ENCODE measurements around the gene SNRNP70.
A peak's percentile ranks its signal among the peaks of the same experiment; 100 is the strongest.

Gene SNRNP70

DNA sequence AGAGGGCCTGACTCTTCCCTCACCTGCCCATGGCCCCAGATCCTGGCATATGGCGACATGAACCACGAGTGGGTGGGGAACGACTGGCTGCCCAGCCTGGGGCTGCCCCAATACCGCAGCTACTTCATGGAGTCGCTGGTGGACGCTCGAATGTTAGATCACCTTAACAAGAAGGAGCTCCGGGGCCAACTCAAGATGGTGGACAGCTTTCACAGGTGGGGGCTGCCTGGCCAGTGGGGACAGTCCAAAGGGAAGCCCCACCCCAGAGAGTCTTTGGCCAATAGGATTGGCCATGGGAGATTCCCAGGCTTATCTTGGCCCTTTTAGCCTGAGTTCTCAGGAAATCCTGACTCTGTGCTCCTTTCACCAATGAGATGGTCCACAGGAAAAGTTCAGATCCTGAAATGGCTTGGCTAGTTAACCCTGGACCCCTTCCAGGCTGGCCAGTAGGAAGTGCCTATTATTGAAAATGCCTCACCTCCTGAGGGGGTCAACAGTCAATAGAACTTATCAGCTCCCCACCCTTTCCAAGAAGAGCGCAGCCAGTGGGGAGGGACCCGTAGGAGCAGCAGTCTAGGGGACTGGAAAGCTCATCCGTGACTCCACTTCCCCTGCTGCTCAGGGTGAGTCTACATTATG lies 62.9 kb downstream of the SNRNP70 start:
- H3K9me3 ChIP-seq = peaks cover 4% of the 10 kb centered on the region
- H3K27ac ChIP-seq = no peak overlapping the region
- peaks cover 99% of the 10 kb centered on the region for H3K27me3 ChIP-seq
- no peaks in the 10 kb centered on the region for H3K36me3 ChIP-seq
- H3K4me1 ChIP-seq (ENCODE audit: control insufficient read depth in 1 of 2, insufficient read depth in 1 of 2, low read depth in 1 of 2, low read length in 1 of 2) = peaks cover 20 to 29% of the 10 kb centered on the region in 2 experiments
- TF ChIP-seq, protein P1, sequence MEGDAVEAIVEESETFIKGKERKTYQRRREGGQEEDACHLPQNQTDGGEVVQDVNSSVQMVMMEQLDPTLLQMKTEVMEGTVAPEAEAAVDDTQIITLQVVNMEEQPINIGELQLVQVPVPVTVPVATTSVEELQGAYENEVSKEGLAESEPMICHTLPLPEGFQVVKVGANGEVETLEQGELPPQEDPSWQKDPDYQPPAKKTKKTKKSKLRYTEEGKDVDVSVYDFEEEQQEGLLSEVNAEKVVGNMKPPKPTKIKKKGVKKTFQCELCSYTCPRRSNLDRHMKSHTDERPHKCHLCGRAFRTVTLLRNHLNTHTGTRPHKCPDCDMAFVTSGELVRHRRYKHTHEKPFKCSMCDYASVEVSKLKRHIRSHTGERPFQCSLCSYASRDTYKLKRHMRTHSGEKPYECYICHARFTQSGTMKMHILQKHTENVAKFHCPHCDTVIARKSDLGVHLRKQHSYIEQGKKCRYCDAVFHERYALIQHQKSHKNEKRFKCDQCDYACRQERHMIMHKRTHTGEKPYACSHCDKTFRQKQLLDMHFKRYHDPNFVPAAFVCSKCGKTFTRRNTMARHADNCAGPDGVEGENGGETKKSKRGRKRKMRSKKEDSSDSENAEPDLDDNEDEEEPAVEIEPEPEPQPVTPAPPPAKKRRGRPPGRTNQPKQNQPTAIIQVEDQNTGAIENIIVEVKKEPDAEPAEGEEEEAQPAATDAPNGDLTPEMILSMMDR (IDR thresholded peaks at IDR 0.05) = no peak
- no peak overlapping the region for H3K4me3 ChIP-seq (ENCODE audit: low read depth in 1 of 2, low read length in 1 of 2)

DNA sequence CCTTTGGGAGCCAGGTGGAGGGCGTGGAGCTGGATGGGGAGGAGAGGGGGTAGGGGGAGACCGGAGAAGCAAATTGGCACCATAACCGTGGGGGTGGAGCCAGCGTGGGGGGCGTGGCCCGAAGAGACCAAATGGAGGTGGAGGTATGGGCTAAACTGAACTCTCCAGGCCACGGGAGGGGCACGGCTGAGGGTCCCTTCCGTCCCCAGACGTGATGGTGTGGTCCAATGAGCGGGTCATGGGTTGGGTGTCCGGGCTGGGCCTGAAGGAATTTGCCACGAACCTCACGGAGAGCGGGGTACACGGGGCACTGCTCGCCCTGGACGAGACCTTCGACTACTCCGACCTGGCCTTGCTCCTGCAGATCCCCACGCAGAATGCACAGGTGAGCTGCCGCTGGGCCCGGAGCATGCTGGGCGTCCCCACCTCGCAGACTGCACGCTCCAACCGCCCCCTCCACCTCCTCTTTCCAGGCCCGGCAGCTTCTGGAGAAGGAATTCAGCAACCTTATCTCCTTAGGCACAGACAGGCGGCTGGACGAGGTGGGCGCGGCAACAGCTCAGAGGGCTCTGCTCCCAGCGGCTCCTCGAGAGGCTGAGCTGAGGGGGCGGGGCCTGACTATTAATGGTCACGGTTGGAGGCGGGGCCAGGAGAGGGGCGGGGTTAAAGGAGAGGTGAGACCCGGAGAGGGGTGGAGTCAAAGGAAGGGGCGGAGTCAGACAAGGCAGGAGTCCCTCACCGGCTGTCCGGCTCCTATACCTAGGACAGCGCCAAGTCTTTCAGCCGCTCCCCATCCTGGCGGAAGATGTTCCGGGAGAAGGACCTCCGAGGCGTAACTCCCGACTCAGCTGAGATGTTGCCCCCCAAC lies 63.8 kb downstream of the SNRNP70 start:
- Histone ChIP-seq H3K9me3 (peaks cover 4% of the 10 kb centered on the region), H3K36me3 (no peaks in the 10 kb centered on the region), H3K27ac (no peak overlapping the region)

GRCh38 chr19:49149652-49150105 lies 64.4 kb downstream of the SNRNP70 start:
- peaks cover 99% of the 10 kb centered on the region for H3K27me3 ChIP-seq
- TF ChIP-seq, protein P1 (IDR thresholded peaks at IDR 0.05) = no peak
- H3K9me3 ChIP-seq = peaks cover 4% of the 10 kb centered on the region
- H3K27ac ChIP-seq = no peak overlapping the region
- no peaks in the 10 kb centered on the region for H3K36me3 ChIP-seq
- H3K4me3 ChIP-seq (ENCODE audit: low read depth in 1 of 2, low read length in 1 of 2) = peak overlapping the region; percentile 46 to 60
- H3K4me1 ChIP-seq (ENCODE audit: control insufficient read depth in 1 of 2, insufficient read depth in 1 of 2, low read depth in 1 of 2, low read length in 1 of 2) = peaks cover 20 to 29% of the 10 kb centered on the region in 2 experiments

More for the DNA sequence above, 63.8 kb downstream of the SNRNP70 start:
- Histone ChIP-seq H3K4me3 (ENCODE audit: low read depth in 1 of 2, low read length in 1 of 2) (peak overlapping the region in 1 of 2 experiments; percentile 60), H3K4me1 (ENCODE audit: control insufficient read depth in 1 of 2, insufficient read depth in 1 of 2, low read depth in 1 of 2, low read length in 1 of 2) (peaks cover 20 to 29% of the 10 kb centered on the region in 2 experiments), H3K27me3 (peaks cover 99% of the 10 kb centered on the region)
- TF ChIP-seq, protein P1 (IDR thresholded peaks at IDR 0.05) = no peak

DNA sequence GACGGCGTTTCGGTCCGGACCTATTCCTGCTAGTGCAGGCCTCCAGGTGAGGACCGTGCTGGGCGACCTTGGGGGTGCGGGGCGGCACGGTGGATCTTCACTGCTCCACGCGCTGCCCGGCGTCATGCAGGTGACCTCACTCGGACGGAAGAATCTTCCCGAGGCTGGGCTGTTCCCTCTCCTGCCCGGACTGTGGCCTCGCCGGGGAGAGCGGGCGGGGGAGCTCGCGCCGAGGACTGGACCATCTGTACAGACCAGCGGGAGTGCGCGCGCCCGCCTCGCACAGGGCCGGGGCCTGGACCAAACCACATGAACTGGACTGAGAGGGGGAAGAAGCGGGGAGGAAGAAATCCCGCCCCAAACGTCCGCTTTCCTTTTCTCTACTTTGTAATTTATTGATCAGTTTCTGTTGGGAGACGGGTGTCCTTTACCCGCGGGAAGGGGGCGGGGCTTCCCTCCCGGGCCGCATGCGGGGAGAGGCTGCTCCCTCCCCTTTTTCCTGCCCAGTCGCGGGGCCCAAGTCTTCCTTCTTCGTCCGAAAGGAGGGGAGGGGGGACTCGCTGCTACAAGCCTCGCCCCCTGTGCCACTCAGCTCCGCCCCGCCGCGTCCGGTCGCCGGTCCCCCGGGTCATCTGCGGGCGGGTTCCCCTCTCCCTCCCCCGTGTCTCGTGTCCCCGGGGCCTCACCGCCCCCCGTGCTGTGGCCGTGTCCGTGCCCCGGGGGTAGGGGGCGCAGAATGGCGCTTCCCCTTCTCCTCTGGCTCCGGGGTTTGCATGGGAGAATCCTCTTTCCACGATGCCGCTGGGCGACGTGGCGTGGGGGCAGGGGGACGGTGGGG lies 65.1 kb downstream of the SNRNP70 start:
- H3K27ac ChIP-seq = no peak overlapping the region
- H3K4me1 ChIP-seq (ENCODE audit: control insufficient read depth in 1 of 2, insufficient read depth in 1 of 2, low read depth in 1 of 2, low read length in 1 of 2) = peaks cover 20 to 29% of the 10 kb centered on the region in 2 experiments
- H3K36me3 ChIP-seq = no peaks in the 10 kb centered on the region
- peaks cover 4% of the 10 kb centered on the region for H3K9me3 ChIP-seq
- TF ChIP-seq, protein P1 (IDR thresholded peaks at IDR 0.05) = no peak
- H3K4me3 ChIP-seq (ENCODE audit: low read depth in 1 of 2, low read length in 1 of 2) = peak overlapping the region; percentile 46 to 60
- H3K27me3 ChIP-seq = peaks cover 100% of the 10 kb centered on the region

DNA sequence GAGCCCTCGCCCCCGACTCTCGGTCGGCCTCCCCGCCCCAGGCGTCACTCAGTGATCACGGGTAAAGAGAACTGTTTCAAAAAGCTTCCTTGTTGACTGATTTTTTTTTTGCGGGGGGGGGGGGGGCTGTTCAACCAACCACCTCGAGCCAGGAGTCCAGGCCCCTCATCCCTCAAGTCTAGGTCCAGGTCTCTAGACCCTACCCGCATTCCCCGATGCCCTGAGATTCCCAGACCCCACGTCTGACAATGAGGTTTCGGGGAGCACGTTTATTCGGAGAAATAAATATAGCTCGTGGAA lies 65.6 kb downstream of the SNRNP70 start:
- Histone ChIP-seq H3K9me3 (peaks cover 4% of the 10 kb centered on the region), H3K4me3 (ENCODE audit: low read depth in 1 of 2, low read length in 1 of 2) (peak overlapping the region in 1 of 2 experiments; percentile 60), H3K27me3 (peaks cover 100% of the 10 kb centered on the region), H3K4me1 (ENCODE audit: control insufficient read depth in 1 of 2, insufficient read depth in 1 of 2, low read depth in 1 of 2, low read length in 1 of 2) (peaks cover 20 to 26% of the 10 kb centered on the region in 2 experiments), H3K36me3 (no peaks in the 10 kb centered on the region), H3K27ac (no peak overlapping the region)
- TF ChIP-seq, protein P1 (IDR thresholded peaks at IDR 0.05) = no peak
